K562 (cell line): ENCODE measurements around the gene WFIKKN1. TPM values are rescaled to one million over a fixed set of nuclear protein-coding genes. Genes with fewer than 3 reads are reported as not detected.

Experiments
- ATAC-seq: fragments of 200-7000 bp; cut with Tn5 transposase; 3 replicates; pipeline ENCODE4 v1.9.1; 2020; ENCODE audit warnings: moderate library complexity
- BruUV-seq: library from RNA; stranded (reverse); fragments of 400-500 nt; replicated peaks from 2 replicates; lab custom pipeline; 2021; lab: Mats Ljungman, UMichigan
- CTCF ChIA-PET: fragments of 300-600 bp; formaldehyde crosslinking; extraction: SDS; loops from one replicate; lab custom pipeline; 2021; ENCODE audit warnings: low intra/inter-chr PET ratio; lab: Yijun Ruan, JAX
- POLR2A ChIA-PET: fragments of 300-600, 350-650 bp; sonication (Branson Sonifier 250); formaldehyde crosslinking; extraction: SDS; loops from one replicate; lab custom pipeline; 2021; ENCODE audit warnings: antibody characterized with exemption, inconsistent platforms; lab: Yijun Ruan, JAX
- DNase-seq, 4 experiments: peaks; one replicate each; pipeline versions ENCODE4 v3.0.0 to v3.0.0-alpha.2; 2011 to 2018; ENCODE audit warnings: low spot score in 3 of 4, mixed read lengths in 3 of 4; ENCODE audit errors: extremely low read depth in 1 of 4
- FAIRE-seq: peaks from 2 replicates; lab custom pipeline; 2011; peaks lifted over from hg19 to GRCh38; lab: Jason Lieb, UNC
- H2AFZ ChIP-seq: 2 replicates; pipeline ENCODE4 v1.6.0; 2011; ENCODE audit warnings: low read depth, low read length, control low read depth, inconsistent platforms
- H3K27ac ChIP-seq: fragments of 200-600 bp; 3 replicates; pipeline ENCODE4 v1.8.0; 2011; ENCODE audit warnings: low read depth, mild to moderate bottlenecking, control low read depth, inconsistent platforms, low read length, moderate library complexity, mixed read lengths; ENCODE audit errors: extremely low read depth
- H3K27me3 ChIP-seq, 2 experiments: fragments of 300-600 bp in 1 of 2; 2 replicates in 1 of 2; 3 replicates in 1 of 2; pipeline versions ENCODE4 v1.6.0 to v1.8.0; 2011; ENCODE audit warnings: inconsistent platforms in 2 of 2, low read length in 2 of 2, mild to moderate bottlenecking in 1 of 2, mixed read lengths in 1 of 2, moderate library complexity in 1 of 2; ENCODE audit not compliant: control insufficient read depth in 2 of 2, insufficient read depth in 2 of 2
- H3K36me3 ChIP-seq: fragments of 300-600 bp; 3 replicates; pipeline ENCODE4 v1.8.0; 2011; ENCODE audit warnings: mild to moderate bottlenecking, low read length, inconsistent platforms; ENCODE audit not compliant: control insufficient read depth, insufficient read depth
- H3K4me1 ChIP-seq, 2 experiments: fragments of 200-600 bp in 1 of 2; replicated peaks in 1 of 2; 2 replicates in 1 of 2; 3 replicates in 1 of 2; pipeline versions ENCODE4 v1.5.1 to v1.8.0; 2011; ENCODE audit warnings: inconsistent platforms in 2 of 2, low read length in 2 of 2, mild to moderate bottlenecking in 1 of 2, mixed read lengths in 1 of 2, moderate library complexity in 1 of 2; ENCODE audit not compliant: control insufficient read depth in 2 of 2, insufficient read depth in 2 of 2
- H3K4me2 ChIP-seq: 2 replicates; pipeline ENCODE4 v1.6.1; 2011; ENCODE audit warnings: low read length, control low read depth, inconsistent platforms, mixed read lengths; ENCODE audit not compliant: insufficient read depth
- H3K4me3 ChIP-seq: fragments of 200-600 bp; sonication (generic), shearing (Covaris generic); 2 replicates; pipeline ENCODE4 v1.5.1; 2016; ENCODE audit warnings: control low read depth, inconsistent platforms
- H3K79me2 ChIP-seq: fragments of 200-600 bp; 3 replicates; pipeline ENCODE4 v1.8.0; 2011; ENCODE audit warnings: low read length, inconsistent platforms; ENCODE audit not compliant: control insufficient read depth, insufficient read depth
- H3K9ac ChIP-seq, 2 experiments: 2 replicates each; pipeline versions ENCODE4 v1.6.0 to v1.6.1; 2011; ENCODE audit warnings: low read depth in 2 of 2, low read length in 2 of 2, control low read depth in 1 of 2, inconsistent platforms in 1 of 2, mild to moderate bottlenecking in 1 of 2, mixed read lengths in 1 of 2; ENCODE audit not compliant: insufficient read depth in 1 of 2
- H3K9me1 ChIP-seq: one replicate; pipeline ENCODE4 v1.6.0; 2011; ENCODE audit warnings: inconsistent platforms, mild to moderate bottlenecking, low read length, moderate library complexity; ENCODE audit not compliant: control insufficient read depth, insufficient read depth
- H3K9me3 ChIP-seq: replicated peaks from 2 replicates; pipeline ENCODE4 v1.5.1; 2011; ENCODE audit warnings: low read depth, low read length, inconsistent platforms; ENCODE audit not compliant: control insufficient read depth, insufficient read depth
- H4K20me1 ChIP-seq: replicated peaks from 2 replicates; pipeline ENCODE4 v1.6.1; 2011; ENCODE audit warnings: low read length, inconsistent platforms, mixed read lengths; ENCODE audit not compliant: control insufficient read depth, insufficient read depth
- BHLHE40 ChIP-seq: IDR thresholded peaks from 2 replicates; pipeline ENCODE4 v1.6.1; 2011; ENCODE audit warnings: low read length, improper control_type of control experiment
- DMBX1 ChIP-seq: fragments of 250-450 bp; sonication (Bioruptor Pico); IDR thresholded peaks from 2 replicates; pipeline ENCODE4 v1.8.0; 2022; ENCODE audit warnings: inconsistent platforms, mild to moderate bottlenecking, moderate library complexity, borderline replicate concordance
- FOXM1 ChIP-seq, 2 experiments: fragments of 450-650 bp in 1 of 2; sonication (generic) in 1 of 2; formaldehyde crosslinking in 1 of 2; IDR thresholded peaks; 2 replicates each; pipeline versions ENCODE4 v1.6.1 to v1.9.0; 2017 to 2022; ENCODE audit warnings: low read depth in 2 of 2, mild to moderate bottlenecking in 2 of 2, missing genetic modification reagents in 1 of 2, moderate library complexity in 1 of 2
- GTF3C2 ChIP-seq: IDR thresholded peaks from 3 replicates; pipeline ENCODE4 v1.6.1; 2011; ENCODE audit warnings: borderline replicate concordance, mild to moderate bottlenecking, moderate library complexity; ENCODE audit not compliant: insufficient read length; ENCODE audit errors: extremely low read depth
- HES1 ChIP-seq: fragments of 450-650 bp; IDR thresholded peaks from 2 replicates; pipeline ENCODE4 v1.6.1; 2016; ENCODE audit warnings: low read depth, mild to moderate bottlenecking, moderate library complexity
- MCM5 ChIP-seq: fragments of 450-650 bp; IDR thresholded peaks from 2 replicates; pipeline ENCODE4 v1.6.1; 2016; ENCODE audit warnings: low read depth
- NEUROD1 ChIP-seq: fragments of 150-350 bp; IDR thresholded peaks from 2 replicates; pipeline ENCODE4 v1.6.1; 2014; ENCODE audit warnings: borderline replicate concordance, low read length, low read depth; ENCODE audit not compliant: partially characterized antibody
- POLR2A ChIP-seq: fragments of 450-650 bp; conservative IDR thresholded peaks from 2 replicates; pipeline ENCODE4 v1.6.1; 2016
- SP2 ChIP-seq: IDR thresholded peaks from 2 replicates; pipeline ENCODE4 v1.6.1; 2011; ENCODE audit warnings: mild to moderate bottlenecking, low read depth, low read length, moderate library complexity; ENCODE audit not compliant: poor library complexity, severe bottlenecking; ENCODE audit errors: extremely low read depth
- ZBTB17 ChIP-seq: fragments of 450-650 bp; formaldehyde crosslinking; IDR thresholded peaks from 2 replicates; pipeline ENCODE4 v1.4.0; 2020; ENCODE audit warnings: mild to moderate bottlenecking
- WGBS: fragments of 100-300 bp; shearing (Covaris generic); methylation state at CpG from one replicate; pipeline ENCODE4 v1.1.6; 2016; ENCODE audit warnings: low coverage, mixed read lengths; ENCODE audit not compliant: insufficient coverage; ENCODE audit errors: missing lambda C conversion rate; 5-methylcytosine and 5-hydroxymethylcytosine counted together
- in situ Hi-C: fragments of 300-500 bp; cut with MboI; formaldehyde crosslinking; loops from 4 replicates; pipeline ENCODE4 v1.15.0; 2018; ENCODE audit warnings: inconsistent platforms, mixed read lengths
- intact Hi-C: fragments of 100-400 bp; cut with micrococcal nuclease; formaldehyde crosslinking; loops from 2 replicates; pipeline ENCODE4 v1.14.2; 2022
- polyA plus RNA-seq, 8 experiments: library from polyadenylated mRNA; depleted of rRNA in 4 of 8; stranded (reverse) in 5 of 8; unstranded in 3 of 8; fragments of >200 nt; fragmentation: Nextera tagmentation in 2 of 8; fragmentation: Illumina TruSeq in 1 of 8; extraction: Ambion mirVana in 2 of 8; extraction: Trizol in 1 of 8; gene quantifications; 2 replicates each; pipeline versions ENCODE4 v1.2.1 to v1.2.3, GENCODE V29; 2011 to 2014; ENCODE audit warnings: inconsistent platforms in 1 of 8, missing spikeins in 1 of 8
- total RNA-seq, 7 experiments: library from RNA; depleted of rRNA in 6 of 7; stranded (reverse); fragments of >200 nt in 6 of 7; fragmentation: Illumina TruSeq in 2 of 7; extraction: Trizol in 2 of 7; gene quantifications; 2 replicates each; pipeline versions ENCODE4 v1.2.1 to v1.2.3, GENCODE V29; 2011 to 2021; ENCODE audit warnings: low replicate concordance in 1 of 7
- TF ChIP-seq, protein P1 (sequence below): fragments of 450-650 bp; formaldehyde crosslinking; IDR thresholded peaks from 2 replicates; pipeline ENCODE4 v1.4.0; 2022; ENCODE audit warnings: missing genetic modification characterization
- TF ChIP-seq, protein P2 (sequence below): sonication (generic); formaldehyde crosslinking; IDR thresholded peaks from 2 replicates; pipeline ENCODE4 v1.9.0; 2022; ENCODE audit warnings: mild to moderate bottlenecking, missing genetic modification reagents
- TF ChIP-seq, protein P3 (sequence below): fragments of 450-650 bp; formaldehyde crosslinking; IDR thresholded peaks from 2 replicates; pipeline ENCODE4 v1.4.0; 2020; ENCODE audit warnings: mild to moderate bottlenecking, mixed read lengths

The WFIKKN1 gene
- total and polyA plus RNA-seq, 9 of the 15 experiments (the other 6 are each of a cell fraction or from before 2014, with no cell fraction given): 0.14 to 1.1 (median 0.50) TPM; not detected in 4

GRCh38 chr16:668519-669171, 37.9 kb downstream of the WFIKKN1 start:
- in situ Hi-C loops (loop anchor here (5.0 kb wide), 1 partner anchor 91 kb away; no protein-coding TSS in a partner anchor), intact Hi-C loops (loop anchor here (5.0 to 10.0 kb wide), 2 partner anchors 91 to 274 kb away; partner anchors contain the start of gene NME4)
- FAIRE-seq (no peak), DNase-seq (peak in 3 of 4 experiments; percentile 12 to 47 (median 35)), ATAC-seq (peak; percentile 44)
- peak overlapping the region; percentile 80 for H3K4me2 ChIP-seq
- under 1% methylated on average over 49 of the region's 50 CpGs for WGBS
- no peaks in the 10 kb centered on the region for H3K9me3 ChIP-seq
- H3K9ac ChIP-seq: peak overlapping the region; percentile 88 to 98
- peak overlapping the region; percentile 99 for H3K4me3 ChIP-seq
- ChIA-PET CTCF (interaction anchor here (0.7 to 1.5 kb wide), 2 partner anchors 14 to 33 kb away, joined by 3 to 7 read pairs; partner anchors contain the start of gene METTL26), POLR2A (interaction anchor here (0.6 to 1.1 kb wide), 4 partner anchors 11 to 80 kb away, joined by 3 to 4 read pairs (median 3); partner anchors contain the start of gene METTL26)
- H4K20me1 ChIP-seq: 0 out of 2 replicates have a peak, but pooled peaks cover under 1% of the 10 kb centered on the region
- H2AFZ ChIP-seq: no peak overlapping the region
- H3K4me1 ChIP-seq: peaks cover 11 to 94% of the 10 kb centered on the region in 2 experiments; a peak in 4 of 5 replicates
- no peaks in the 10 kb centered on the region for H3K27me3 ChIP-seq
- no TSS peak for BruUV-seq
- H3K9me1 ChIP-seq: no peaks in the 10 kb centered on the region
- peaks cover 48% of the 10 kb centered on the region for H3K36me3 ChIP-seq
- H3K27ac ChIP-seq: peak overlapping the region; percentile 86
- H3K79me2 ChIP-seq: peaks cover 25% of the 10 kb centered on the region
- TF ChIP-seq ZBTB17 (CRISPR knock-in tag) (no peak), FOXM1 (IDR thresholded peaks at IDR 0.05; ENCODE audit: low read depth) (no peak), FOXM1 (CRISPR knock-in tag; IDR thresholded peaks at IDR 0.05; ENCODE audit: low read depth) (no peak), DMBX1 (CRISPR knock-in tag) (no peak), GTF3C2 (no peak), SP2 (no peak), MCM5 (no peak), POLR2A (no peak), NEUROD1 (no peak), HES1 (no peak), BHLHE40 (no peak)
- TF ChIP-seq, protein P1, sequence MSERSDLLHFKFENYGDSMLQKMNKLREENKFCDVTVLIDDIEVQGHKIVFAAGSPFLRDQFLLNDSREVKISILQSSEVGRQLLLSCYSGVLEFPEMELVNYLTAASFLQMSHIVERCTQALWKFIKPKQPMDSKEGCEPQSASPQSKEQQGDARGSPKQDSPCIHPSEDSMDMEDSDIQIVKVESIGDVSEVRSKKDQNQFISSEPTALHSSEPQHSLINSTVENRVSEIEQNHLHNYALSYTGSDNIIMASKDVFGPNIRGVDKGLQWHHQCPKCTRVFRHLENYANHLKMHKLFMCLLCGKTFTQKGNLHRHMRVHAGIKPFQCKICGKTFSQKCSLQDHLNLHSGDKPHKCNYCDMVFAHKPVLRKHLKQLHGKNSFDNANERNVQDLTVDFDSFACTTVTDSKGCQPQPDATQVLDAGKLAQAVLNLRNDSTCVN (CRISPR knock-in tag): no peak
- TF ChIP-seq, protein P2, sequence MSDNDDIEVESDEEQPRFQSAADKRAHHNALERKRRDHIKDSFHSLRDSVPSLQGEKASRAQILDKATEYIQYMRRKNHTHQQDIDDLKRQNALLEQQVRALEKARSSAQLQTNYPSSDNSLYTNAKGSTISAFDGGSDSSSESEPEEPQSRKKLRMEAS (CRISPR knock-in tag): peak; percentile 62; the same call in 1 of the 2 replicates
- TF ChIP-seq, protein P3, sequence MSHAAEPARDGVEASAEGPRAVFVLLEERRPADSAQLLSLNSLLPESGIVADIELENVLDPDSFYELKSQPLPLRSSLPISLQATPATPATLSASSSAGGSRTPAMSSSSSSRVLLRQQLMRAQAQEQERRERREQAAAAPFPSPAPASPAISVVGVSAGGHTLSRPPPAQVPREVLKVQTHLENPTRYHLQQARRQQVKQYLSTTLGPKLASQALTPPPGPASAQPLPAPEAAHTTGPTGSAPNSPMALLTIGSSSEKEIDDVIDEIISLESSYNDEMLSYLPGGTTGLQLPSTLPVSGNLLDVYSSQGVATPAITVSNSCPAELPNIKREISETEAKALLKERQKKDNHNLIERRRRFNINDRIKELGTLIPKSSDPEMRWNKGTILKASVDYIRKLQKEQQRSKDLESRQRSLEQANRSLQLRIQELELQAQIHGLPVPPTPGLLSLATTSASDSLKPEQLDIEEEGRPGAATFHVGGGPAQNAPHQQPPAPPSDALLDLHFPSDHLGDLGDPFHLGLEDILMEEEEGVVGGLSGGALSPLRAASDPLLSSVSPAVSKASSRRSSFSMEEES (CRISPR knock-in tag): no peak
